HS-27A (cell line): ENCODE data around the gene HOOK2.

Experiments used
- DNase-seq: peaks from one replicate; pipeline ENCODE4 v3.0.0-alpha.2; 2012; ENCODE audit warnings: low read depth, missing footprints

Gene HOOK2

DNA sequence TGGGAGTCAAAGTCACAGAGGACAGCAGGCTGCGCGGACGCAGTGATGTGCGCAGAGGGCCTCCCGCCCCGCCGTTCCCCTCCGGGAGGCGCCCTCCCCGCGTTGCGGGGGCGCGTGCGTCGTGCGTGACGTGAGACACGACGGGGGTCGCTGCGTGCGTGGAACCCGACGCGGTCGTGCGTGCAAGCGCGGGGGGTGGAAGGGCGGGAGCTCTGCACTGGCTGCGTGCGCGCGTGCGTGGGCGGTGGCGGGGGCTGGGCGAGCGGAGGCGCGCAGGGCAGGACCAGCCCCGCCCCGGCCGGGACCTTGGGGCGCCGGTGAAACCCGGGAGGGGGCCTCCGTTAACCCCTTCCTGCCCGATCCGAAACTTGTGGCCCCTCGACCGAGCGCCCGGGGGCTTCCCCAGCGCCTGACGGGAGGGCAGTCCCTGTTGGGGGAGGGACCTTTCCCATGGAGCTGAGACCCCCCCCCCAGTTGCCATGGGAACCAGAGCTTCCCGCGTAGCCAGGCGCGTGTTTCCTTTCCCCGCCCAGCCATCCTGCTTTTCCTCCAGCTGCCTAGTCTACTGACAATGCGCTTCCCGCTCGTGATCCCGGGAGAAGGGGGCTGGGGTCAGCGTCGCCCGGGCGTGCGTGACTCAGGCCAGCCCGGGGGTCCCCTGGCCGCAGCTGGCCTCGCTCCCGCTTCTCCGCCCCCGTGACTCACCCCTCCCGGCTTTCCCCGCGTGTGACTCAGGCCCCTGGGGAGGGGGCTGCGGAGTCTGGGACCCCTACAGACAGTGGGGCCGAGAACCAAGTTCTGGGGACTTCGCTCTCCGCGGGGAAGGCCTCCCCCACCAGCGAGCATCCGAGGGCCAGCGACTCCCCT, 7.3 kb upstream of the HOOK2 start:
- DNase-seq: no peak

DNA sequence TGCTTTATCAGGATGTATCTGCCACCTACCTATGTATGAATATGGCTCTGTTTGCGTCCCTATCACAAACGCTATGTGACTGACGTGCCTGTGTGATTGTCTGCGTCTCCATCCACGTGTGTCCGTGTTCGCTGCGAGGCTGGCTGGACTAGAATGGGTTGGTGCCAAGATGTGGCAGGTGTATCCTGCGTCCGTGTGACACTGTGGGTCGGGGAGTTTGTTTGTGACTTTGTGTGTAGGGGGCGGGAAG, 6.7 kb upstream of the HOOK2 start:
- DNase-seq: no peak

GRCh38 chr19:12779162-12779993, 4.0 kb upstream of the HOOK2 start:
- no peak for DNase-seq

DNA sequence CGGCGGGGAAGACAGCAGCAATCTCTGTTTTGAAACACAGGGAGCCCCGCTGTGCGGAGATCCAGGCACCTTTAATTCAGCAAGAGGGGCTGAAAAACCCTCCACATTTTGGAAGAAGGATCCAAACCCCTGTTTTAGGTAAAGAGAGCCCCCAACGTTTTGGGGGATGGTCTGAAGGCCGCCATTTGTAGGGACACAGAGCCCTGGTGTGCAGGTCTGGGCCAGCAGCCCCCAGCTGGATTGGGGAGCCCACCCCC, 3.5 kb upstream of the HOOK2 start:
- no peak for DNase-seq

- DNase-seq: no peak
Observed at GRCh38 chr19:12778017-12778904, 2.9 kb upstream of the HOOK2 start.

DNA sequence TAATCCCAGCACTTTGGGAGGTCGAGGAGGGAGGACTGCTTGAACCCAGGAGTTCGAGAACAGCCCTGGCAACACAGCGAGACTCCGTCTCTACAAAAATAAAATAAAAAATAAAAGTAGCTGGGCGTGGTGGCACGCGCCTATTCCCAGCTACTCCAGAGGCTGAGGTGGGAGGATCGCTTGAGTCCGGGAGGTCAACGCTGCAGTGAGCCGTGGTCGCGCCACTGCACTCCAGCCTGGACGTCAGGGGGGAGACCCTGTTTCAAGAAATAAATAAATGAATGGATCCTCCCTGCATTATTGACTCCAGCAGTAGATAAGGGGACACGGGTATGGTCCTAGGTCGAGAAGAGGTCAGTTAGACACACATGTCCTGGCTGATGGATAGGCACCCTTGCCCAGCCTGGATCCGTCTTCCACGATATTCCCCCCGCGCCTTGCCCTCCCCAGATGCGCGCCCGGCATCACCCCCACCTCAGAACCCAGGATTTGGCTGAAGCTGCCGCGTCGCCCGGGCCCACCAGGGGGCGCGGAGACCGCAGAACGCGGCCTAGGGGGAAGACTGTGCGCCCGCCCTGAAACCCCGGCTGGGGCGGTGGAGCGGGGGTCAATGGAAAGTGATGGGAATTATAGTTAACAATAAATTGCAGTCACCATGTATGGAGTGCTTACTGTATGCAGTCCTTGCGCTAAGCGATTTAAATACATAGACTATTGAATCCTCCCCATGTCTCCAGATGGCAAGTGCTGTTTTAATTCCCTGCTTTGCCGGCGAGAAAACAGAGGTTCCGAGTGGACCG, 2.1 kb upstream of the HOOK2 start:
- no peak for DNase-seq

- no peak for DNase-seq
Observed at GRCh38 chr19:12773571-12773970, 1.8 kb downstream of the HOOK2 start.

DNA sequence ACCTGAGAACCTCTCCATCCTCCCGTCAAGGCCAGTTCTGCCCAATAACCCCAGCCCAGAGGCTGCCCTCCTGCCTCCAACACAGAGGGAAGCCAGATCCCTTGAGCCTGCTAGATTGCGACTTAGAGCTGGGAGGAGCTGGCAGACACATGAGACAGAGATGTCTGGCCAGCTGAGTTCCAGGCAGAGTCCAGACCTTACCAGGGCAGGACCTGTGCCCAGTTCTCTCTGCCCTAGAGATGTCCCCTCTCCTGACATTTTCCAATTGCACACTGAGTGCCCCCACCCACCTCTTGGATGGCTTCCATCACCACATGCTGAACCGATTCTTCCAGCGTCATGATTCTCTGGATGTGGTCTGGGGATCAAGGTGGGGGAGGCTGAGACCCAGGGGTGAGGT, 3.0 kb downstream of the HOOK2 start:
- DNase-seq: no peak

DNA sequence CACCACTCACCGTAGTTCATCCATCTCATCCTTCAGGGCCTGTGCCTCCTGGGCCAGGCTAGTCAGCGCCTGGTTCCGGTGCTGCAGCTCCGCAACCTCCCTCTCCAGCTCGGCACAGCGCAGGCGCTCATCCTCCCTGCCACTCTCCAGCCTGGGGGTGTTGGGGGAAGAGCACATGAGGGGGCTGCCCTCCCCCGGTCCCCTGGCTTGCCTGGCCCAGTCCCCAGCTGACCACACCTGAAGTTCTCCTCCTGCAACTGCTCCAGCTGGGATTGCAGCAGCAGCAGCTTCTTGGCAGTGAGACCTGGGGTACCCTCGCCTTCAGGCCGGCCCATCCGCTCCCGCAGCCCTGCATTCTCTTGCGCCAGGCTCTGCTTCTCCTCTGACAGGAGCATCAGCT, 4.4 kb downstream of the HOOK2 start:
- DNase-seq: no peak

DNA sequence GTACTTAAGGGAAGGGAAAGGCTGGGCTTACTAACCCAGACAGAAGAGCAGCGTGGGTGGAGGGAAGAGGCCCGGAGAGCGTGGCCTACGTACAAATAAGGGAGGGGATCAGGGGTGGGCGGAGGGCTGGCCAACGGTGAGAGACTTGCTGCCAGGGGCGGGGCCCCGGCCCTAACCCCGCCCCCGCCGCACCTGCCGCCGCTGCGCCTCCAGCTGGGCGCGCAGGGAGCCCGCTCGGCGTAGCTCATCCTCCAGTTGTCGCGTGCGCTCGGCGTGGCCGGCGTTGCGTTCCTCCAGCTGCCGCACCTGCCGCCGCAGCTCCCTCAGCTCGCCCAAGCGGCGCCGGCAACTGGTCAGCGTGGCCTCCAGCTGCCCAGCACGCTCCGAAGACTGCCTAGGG, 5.7 kb downstream of the HOOK2 start:
- DNase-seq: no peak

GRCh38 chr19:12767666-12768065, 7.7 kb downstream of the HOOK2 start:
- no peak for DNase-seq

DNA sequence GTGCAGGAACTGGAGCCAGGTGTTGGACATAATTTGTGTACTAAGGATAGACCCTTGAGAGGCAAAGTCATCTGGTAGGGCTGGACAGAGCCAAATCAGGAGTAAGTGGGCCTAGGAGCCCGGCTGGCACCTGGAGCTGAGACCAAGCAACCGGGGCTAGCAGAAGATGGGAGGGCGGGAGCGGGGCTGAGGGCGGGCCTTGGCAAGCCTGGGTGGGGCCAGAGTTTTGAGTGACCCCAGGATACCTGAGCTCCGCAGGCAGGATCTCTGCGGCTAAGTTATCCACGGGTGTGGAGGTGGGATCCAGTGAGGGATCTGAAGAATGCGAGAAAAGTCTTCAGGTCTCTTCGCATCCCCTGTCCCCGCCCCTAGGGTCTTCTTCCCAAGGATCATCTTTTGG, 8.2 kb downstream of the HOOK2 start:
- no peak for DNase-seq

DNA sequence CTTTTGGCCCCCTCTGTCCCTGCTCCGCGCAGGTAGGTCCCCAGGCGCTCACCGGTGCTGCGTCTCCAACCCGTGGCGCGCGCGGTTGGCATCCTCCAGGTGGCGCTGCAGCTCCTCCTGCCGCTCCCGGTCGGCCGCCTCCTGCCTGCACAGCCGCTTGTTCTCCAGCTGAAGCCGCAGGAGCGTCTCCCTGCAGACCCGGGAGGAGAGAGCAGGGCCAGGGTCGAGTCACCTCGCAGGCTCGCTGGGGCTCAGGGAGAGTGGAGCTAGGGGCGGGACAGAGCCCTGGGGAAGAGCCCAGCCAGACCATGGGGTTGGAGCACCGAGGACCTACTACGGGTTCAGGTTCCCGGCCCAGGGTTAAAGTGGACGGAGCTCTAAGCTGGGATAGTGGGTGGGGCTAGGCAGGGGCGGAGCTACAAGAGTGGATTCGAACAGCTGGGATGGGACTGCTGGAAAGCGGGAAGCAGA, 9.3 kb downstream of the HOOK2 start:
- DNase-seq: no peak

GRCh38 chr19:12764698-12765097, 10.7 kb downstream of the HOOK2 start:
- no peak for DNase-seq

- DNase-seq: no peak
Observed at GRCh38 chr19:12763100-12763499, 12.3 kb downstream of the HOOK2 start.

- no peak for DNase-seq
Observed at GRCh38 chr19:12759686-12760085, 15.7 kb downstream of the HOOK2 start.

- DNase-seq: no peak
Observed at GRCh38 chr19:12757544-12758274, 17.6 kb downstream of the HOOK2 start.

GRCh38 chr19:12756150-12756883, 19.0 kb downstream of the HOOK2 start:
- DNase-seq: no peak

DNA sequence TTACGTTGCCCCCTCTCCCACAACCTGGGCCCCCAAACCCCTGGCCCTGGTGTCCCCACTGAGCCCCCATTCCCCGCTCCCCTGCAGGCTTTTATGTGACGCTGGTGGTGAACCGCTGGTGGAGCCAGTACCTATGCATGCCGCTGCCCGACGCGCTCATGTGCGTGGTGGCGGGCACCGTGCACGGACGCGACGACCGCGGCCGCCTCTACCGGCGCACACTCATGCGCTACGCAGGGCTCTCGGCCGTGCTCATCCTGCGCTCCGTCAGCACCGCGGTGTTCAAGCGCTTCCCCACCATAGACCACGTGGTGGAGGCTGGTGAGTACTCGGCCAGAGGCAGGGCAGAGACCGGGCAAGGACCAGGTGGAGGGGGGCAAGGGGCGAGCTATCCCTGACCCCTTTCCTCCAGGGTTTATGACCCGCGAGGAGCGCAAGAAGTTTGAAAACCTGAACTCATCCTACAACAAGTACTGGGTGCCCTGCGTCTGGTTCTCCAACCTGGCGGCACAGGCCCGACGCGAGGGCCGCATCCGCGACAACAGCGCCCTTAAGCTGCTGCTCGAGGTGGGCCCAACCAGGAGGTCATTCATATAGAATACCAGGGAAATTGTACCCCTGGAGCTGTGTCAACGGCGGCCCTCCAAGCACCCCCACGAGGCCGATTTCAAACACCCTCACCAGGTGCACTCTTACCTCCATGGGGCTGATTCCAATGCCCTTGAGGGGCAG, 20.7 kb downstream of the HOOK2 start:
- no peak for DNase-seq
